COLO829 (cell line): ENCODE results near the gene CDC14A.

Source experiments
- DNase-seq: peaks from one replicate; pipeline ENCODE4 v3.0.0; 2012; ENCODE audit warnings: low spot score

Gene CDC14A

GRCh38 chr1:100497796-100498195 lies 145.5 kb downstream of the CDC14A start:
- no peak for DNase-seq

- DNase-seq: no peak
Measured at GRCh38 chr1:100499194-100499811, 147.0 kb downstream of the CDC14A start.

GRCh38 chr1:100502052-100502792 lies 149.9 kb downstream of the CDC14A start:
- DNase-seq: no peak

GRCh38 chr1:100506217-100506616 lies 153.9 kb downstream of the CDC14A start:
- DNase-seq: no peak

DNA sequence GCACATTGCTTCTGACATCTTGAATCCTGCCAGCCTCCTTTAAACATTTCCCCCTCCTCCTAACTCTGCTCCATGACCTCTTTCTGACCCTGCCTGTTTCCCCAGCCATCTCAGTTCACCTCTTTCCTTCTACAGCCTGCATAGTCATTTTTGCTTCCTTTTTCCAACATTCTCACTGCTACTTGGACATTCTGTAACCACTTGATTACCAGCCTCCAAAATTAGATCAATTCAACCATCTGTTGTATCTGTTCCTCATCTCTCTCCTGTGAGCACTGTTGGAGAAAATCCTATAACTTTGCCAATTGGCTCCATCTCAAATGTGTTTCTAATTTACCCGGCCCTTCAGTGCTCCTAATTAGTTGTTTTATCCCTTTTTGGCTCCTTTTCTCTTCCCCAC lies 158.1 kb downstream of the CDC14A start:
- no peak for DNase-seq

- DNase-seq: no peak
Measured at GRCh38 chr1:100511058-100511457, 158.8 kb downstream of the CDC14A start.

GRCh38 chr1:100511773-100512172 lies 159.5 kb downstream of the CDC14A start:
- no peak for DNase-seq

DNA sequence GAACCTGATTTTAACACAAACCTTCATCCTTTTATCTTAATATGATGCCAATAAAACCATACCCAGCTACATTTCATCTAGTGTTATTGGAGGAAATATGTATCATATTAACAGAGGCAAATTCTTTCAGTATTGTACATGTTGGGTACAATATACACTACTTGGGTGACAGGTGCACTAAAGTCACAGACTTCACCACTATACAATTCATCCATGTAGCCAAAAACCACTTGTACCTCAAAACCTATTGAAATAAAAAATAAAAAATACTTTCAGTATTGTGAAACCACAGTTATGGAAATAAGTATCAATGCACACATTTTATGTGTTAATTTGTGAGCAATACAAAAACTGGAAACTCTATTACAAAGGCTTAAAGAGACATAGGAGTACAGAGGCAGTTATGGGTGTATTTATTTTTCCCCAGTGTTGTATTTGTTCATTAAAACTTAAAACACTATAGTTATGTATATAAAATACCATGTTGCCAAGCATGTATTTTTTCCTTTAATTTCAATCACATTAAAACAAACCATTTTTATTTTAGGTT lies 160.6 kb downstream of the CDC14A start:
- DNase-seq: no peak

DNA sequence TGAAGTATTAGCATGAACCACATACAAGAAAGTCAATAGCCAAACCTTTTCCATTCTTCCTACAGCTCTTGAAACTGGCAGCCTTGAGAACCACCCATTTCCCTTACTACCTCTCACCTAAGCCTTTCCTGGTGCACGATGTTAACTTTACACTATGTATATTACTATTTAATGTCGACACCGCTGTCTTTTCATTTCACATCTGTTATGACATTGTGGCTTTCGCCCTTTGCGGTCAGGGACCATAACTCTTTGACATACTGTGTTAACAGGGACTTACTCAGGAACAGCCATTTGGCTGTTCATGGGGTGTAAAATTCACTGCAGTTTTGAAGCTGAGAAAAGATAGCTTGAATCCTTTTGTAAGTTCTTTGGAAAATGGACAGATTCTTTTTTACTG lies 164.6 kb downstream of the CDC14A start:
- DNase-seq: no peak

- no peak for DNase-seq
Measured at GRCh38 chr1:100517515-100517914, 165.2 kb downstream of the CDC14A start.

- no peak for DNase-seq
Measured at GRCh38 chr1:100518023-100518422, 165.7 kb downstream of the CDC14A start.

DNA sequence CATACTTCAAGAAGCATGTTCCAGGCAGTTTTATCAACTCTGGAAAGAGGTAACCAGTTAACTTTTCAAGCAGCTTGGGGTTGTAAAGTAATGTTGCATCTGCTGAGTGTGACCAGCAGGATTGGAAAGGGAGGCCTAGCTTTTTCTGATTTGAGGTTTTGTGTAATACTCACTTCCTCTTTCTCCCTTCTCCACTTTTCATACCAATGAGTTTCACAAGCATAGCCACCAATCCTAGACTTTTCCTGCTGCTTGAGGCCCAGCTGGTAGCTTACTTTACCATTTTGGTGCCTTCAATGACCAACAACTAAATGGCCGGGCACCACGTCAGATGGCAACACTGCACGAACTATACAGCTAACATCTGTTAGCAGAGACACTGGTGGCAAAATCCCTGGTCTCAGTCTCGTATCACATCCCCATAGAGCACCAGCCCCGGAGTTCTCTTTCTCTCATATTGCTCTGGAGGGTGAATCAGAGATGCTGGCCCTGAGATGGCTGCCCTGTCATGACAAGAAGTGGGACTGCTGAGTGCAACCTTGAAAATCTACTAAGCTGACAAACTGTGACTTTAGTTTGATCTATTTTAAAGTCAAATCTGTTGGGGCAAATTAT lies 170.8 kb downstream of the CDC14A start:
- DNase-seq: no peak

- no peak for DNase-seq
Measured at GRCh38 chr1:100524355-100524754, 172.0 kb downstream of the CDC14A start.

DNA sequence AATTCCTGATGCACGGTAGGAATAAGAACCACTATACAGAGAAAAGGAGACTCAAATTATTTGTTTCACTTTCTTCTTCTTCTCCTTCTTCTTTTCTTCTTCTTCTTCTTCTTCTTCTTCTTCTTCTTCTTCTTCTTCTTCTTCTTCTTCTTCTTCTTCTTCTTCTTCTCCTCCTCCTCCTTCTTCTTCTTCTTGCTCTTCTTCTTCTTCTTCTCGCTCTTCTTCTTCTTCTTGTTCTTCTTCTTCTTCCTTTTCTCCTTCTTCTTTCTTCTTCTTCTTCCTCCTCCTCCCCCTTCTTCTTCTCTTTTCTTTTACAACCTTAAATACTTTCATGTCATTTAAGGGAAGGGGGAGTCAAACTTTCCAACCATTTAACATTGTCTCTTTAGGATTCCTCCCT lies 174.6 kb downstream of the CDC14A start:
- no peak for DNase-seq

DNA sequence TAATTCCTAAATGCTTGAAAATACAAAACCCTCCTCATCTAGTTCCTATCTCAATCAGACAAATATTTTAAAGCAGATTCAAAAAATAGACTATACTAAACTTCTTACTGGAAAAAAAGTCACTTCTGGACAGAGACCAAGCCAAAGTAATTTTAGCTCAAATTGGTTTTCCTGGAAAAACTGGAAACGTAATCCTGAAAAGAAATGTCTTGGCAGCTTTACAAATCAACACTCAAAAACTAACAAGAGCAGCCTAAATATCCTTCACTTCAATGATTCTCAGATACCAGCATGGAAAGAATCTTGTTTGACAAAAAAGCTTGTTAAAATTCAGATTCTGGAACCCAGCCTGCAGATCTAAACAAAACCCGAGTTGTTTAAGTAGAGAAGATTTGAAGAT lies 176.6 kb downstream of the CDC14A start:
- no peak for DNase-seq

DNA sequence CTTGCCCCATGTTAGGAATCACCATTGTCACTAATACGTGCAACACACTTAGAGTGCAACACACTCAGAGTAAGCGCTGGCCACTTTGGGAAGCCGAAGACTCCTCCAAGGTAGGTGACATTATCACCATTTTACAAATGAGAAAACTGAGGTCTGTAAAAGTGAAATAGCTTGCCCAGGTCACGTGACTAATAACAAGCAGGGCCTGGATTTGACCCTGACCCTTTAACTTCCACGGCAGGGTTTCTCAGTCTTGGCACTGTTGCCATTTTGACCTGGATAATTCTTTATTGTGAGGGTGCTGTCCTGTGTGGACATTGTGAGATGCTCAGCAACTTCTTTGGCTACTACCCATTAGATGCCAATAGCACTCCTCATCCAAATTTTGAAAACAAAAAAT lies 177.8 kb downstream of the CDC14A start:
- no peak for DNase-seq

GRCh38 chr1:100530880-100531487 lies 178.7 kb downstream of the CDC14A start:
- DNase-seq: no peak

- DNase-seq: no peak
Measured at GRCh38 chr1:100532645-100533044, 180.3 kb downstream of the CDC14A start.

- DNase-seq: no peak
Measured at GRCh38 chr1:100535264-100535663, 183.0 kb downstream of the CDC14A start.

GRCh38 chr1:100536031-100536430 lies 183.7 kb downstream of the CDC14A start:
- no peak for DNase-seq

DNA sequence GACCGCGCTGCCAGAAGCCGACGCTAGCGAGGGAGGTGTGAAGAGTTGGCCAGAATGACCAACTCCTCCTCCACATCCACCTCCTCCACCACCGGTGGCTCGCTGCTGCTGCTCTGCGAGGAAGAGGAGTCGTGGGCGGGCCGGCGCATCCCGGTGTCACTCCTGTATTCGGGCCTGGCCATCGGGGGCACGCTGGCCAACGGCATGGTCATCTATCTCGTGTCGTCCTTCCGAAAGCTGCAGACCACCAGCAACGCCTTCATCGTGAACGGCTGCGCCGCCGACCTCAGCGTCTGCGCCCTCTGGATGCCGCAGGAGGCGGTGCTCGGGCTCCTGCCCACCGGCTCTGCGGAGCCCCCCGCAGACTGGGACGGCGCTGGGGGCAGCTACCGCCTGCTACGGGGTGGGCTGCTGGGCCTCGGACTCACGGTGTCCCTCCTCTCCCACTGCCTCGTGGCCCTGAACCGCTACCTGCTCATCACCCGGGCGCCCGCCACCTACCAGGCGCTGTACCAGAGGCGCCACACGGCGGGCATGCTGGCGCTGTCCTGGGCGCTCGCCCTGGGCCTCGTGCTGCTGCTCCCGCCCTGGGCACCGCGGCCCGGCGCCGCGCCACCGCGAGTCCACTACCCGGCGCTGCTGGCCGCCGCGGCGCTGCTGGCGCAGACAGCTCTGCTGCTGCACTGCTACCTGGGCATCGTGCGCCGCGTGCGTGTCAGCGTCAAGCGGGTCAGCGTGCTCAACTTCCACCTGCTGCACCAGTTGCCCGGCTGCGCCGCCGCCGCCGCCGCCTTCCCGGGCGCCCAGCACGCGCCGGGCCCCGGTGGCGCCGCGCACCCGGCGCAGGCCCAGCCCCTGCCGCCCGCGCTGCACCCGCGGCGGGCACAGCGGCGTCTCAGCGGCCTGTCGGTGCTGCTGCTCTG lies 186.9 kb downstream of the CDC14A start:
- no peak for DNase-seq
